NB4 (cell line): ENCODE data around the gene POLR2E.
A peak's percentile ranks its signal among the peaks of the same experiment; 100 is the strongest.

Experiments used
- DNase-seq: peaks from one replicate; pipeline ENCODE4 v3.0.0; 2010; ENCODE audit warnings: low read depth
- H3K4me3 ChIP-seq: one replicate; pipeline ENCODE4 v1.5.1; 2011; ENCODE audit warnings: mild to moderate bottlenecking, low read depth, low read length, moderate library complexity
- MYC ChIP-seq: IDR thresholded peaks from 2 replicates; pipeline ENCODE4 v1.6.1; 2011; ENCODE audit warnings: low read depth, low read length
- POLR2A ChIP-seq: IDR thresholded peaks from 2 replicates; pipeline ENCODE4 v1.6.1; 2011; ENCODE audit warnings: mild to moderate bottlenecking; ENCODE audit not compliant: insufficient read length; ENCODE audit errors: extremely low read depth
- TF ChIP-seq, protein P1 (sequence below): IDR thresholded peaks from 2 replicates; pipeline ENCODE4 v1.6.1; 2011; ENCODE audit warnings: low read depth, low read length
- TF ChIP-seq, protein P2 (sequence below): IDR thresholded peaks from one replicate; pipeline ENCODE4 v1.5.1; 2012; ENCODE audit warnings: low read depth, low read length

POLR2E gene

DNA sequence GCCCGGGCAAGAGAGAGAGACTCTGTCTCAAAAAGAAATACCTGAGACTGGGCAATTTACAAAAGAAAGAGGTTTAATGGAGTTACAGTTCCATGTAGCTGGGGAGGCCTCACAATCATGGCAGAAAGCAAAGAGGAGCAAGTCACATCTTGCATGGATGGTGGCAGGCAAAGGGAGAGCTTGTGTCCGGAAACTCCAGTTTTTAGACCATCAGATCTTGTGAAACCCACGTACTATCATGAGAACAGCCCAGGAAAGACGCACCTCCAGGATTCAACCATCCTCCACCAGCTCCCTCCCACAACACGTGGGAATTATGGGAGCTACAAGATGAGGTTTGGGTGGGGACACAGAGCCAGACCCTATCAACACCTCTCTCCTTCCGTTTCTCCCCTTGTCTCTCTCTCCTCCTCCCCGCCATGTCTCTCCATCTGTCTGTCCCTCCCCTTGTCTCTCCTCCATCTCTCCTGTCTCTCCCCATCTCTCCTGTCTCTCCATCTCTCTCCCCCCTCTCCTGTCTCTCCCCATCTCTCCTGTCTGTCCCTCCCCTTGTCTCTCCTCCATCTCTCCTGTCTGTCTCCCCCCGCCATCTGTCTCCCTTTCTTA lies 10.0 kb downstream of the POLR2E start:
- DNase-seq, result no peak
- H3K4me3 ChIP-seq, result no peak overlapping the region
- no peak for TF ChIP-seq MYC
- TF ChIP-seq, protein P1, sequence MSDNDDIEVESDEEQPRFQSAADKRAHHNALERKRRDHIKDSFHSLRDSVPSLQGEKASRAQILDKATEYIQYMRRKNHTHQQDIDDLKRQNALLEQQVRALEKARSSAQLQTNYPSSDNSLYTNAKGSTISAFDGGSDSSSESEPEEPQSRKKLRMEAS, result no peak

DNA sequence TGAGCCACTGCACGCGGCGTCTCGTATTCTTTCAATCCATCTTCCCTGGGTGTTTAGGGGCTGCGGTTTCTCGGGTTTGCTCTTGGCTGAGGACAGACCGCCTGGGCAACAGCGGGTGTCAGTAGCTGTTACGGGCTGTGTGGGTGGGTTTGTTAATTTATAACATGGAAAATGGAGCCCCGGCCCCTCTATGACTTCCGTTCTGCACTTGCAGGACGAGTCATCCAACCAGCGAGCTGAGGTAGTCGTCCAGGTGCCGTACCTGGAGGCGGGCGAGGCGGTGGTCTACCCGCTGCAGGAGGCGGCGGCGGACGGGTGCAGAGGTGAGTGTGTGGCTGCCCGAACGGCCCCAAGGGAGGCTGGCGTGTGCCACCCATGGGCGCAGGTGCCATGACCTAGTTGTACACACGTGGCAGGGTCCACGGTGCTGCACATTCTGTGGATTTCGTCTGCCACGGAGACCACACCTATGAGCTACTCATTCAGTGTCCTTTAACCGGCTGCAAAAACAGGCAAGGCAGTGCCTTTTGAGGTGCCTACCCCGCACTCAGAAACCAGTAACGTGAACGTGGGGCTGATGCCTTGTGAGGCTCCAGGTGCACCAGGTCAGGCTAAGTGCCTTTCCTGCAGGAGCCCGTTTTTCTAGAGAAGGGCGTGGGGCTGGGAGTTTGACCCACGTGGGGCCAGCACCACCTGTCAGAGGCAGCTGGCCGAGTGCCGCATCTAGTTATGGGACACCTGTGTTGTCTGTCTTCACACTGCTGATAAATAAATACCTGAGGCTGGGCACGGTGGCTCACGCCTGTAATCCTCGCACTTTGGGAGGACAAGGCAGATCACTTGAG lies 10.9 kb downstream of the POLR2E start:
- TF ChIP-seq, protein P1, result no peak
- TF ChIP-seq POLR2A, result no peak
- TF ChIP-seq, protein P2, sequence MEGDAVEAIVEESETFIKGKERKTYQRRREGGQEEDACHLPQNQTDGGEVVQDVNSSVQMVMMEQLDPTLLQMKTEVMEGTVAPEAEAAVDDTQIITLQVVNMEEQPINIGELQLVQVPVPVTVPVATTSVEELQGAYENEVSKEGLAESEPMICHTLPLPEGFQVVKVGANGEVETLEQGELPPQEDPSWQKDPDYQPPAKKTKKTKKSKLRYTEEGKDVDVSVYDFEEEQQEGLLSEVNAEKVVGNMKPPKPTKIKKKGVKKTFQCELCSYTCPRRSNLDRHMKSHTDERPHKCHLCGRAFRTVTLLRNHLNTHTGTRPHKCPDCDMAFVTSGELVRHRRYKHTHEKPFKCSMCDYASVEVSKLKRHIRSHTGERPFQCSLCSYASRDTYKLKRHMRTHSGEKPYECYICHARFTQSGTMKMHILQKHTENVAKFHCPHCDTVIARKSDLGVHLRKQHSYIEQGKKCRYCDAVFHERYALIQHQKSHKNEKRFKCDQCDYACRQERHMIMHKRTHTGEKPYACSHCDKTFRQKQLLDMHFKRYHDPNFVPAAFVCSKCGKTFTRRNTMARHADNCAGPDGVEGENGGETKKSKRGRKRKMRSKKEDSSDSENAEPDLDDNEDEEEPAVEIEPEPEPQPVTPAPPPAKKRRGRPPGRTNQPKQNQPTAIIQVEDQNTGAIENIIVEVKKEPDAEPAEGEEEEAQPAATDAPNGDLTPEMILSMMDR, result no peak
- TF ChIP-seq MYC, result no peak
- no peak overlapping the region for H3K4me3 ChIP-seq
- DNase-seq, result no peak

DNA sequence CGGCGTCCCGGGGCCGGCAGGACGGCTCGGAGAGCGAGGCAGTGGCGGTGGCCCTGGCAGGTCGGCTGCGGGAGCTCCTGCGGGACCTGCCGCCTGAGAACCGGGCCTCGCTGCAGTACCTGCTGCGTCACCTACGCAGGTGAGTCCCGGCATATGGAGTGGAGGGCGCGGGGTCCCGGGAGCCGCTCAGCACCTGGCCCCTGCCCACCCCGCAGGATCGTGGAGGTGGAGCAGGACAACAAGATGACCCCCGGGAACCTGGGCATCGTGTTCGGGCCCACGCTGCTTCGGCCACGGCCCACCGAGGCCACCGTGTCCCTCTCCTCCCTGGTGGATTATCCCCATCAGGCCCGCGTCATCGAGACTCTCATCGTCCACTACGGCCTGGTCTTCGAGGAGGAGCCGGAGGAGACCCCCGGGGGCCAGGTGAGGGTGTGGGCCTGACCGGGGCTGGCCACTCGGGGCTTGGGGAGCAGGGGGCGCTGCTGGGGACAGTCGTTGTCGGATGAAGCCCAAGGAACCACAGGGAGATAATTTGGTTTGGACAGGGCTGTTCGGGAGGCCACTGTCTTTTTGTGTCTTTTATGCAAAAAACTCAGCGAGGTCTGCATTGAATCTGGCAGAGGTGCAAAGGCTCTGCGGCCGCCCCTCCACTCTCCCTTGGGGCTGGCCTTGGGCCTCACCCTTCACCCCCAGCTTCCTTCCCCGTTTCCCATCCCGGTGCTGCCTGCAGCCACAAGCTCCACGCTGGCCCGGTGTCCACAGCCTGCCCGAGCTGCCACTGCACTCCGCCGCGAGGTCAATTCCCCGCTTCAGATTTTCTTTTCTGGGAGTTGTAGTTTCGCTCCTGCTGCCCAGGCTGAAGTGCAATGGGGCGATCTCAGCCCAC lies 12.0 kb downstream of the POLR2E start:
- DNase-seq, result no peak
- no peak overlapping the region for H3K4me3 ChIP-seq
- TF ChIP-seq MYC (no peak), POLR2A (no peak)
- TF ChIP-seq, protein P1, result no peak
- TF ChIP-seq, protein P2, result no peak

DNA sequence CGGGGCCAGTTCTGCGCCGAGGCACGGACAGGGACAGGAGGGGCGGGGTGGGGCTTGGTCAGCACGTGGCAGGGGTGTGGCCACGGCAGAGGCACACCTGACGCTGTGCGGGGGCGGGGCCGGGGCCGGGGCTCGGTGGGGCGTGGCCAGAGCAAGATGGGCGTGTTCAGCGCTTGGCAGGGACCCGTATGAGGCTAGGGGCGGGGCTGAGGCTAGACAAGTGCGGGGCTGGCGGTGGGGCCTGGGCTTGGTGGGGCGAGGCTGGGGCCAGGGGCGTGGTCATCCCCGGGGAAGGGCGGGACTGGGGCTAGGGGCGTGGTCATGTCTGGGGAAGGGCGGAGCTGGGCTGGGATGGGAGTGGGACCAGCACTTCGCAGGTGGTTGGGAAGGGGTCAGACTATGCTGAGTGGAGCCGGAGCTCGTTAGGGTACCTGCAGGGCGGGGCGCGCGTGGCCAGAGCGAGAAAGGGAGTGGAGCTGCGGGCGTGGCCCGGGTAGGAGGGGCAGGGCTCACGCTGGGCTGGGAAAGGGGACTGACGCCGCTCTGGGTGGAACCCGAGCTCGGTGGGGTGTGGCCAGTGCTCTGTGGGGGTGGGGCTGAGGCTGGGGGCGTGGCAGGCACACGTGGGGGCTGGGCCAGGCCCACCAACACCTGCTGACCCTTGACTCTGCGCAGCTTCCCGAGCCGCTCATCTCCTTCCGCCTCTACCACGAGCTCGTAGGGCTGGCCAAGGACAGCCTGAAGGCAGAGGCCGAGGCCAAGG lies 12.8 kb downstream of the POLR2E start:
- TF ChIP-seq, protein P1, result no peak
- TF ChIP-seq MYC, result no peak
- no peak for TF ChIP-seq POLR2A
- TF ChIP-seq, protein P2, result no peak
- H3K4me3 ChIP-seq, result no peak overlapping the region
- peak; percentile 47 for DNase-seq

DNA sequence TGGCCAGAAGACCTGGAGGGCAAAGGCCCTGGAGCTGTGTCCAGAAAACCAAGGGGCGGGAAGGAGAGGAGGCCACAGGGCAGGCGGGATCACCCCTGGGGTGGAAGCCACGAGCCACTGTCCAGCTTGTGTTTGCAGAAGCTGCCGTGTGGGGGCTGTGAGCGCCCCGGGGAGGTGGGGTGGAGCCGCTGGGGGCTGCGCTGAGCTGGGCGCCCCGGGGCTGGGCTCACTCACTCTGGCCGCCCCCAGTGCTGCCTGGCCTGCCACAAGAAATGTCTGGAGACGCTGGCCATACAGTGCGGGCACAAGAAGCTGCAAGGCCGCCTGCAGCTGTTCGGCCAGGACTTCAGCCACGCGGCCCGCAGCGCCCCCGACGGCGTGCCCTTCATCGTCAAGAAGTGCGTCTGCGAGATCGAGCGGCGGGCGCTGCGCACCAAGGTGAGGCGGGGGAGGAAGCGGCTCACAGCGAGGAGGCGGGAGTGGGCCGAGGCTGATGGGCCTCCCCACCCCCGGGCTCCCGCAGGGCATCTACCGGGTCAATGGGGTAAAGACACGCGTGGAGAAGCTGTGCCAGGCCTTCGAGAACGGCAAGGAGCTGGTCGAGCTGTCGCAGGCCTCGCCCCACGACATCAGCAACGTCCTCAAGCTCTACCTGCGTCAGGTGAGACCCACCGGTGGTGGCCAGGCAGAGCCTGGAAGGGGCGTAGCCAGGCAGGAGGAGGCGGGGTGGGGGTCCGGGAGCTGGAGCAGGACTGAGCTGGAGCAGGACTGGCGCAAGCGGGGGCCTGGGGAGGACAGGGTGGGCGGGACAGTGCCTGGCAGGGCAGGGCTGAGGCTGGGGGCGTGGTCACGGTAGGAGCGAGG lies 13.6 kb downstream of the POLR2E start:
- no peak overlapping the region for H3K4me3 ChIP-seq
- TF ChIP-seq, protein P1, result no peak
- TF ChIP-seq MYC (no peak), POLR2A (no peak)
- TF ChIP-seq, protein P2, result no peak
- no peak for DNase-seq
